Neural cell (in vitro differentiated cells): ENCODE measurements around the gene HS6ST3. TPM values are rescaled to one million over a fixed set of nuclear protein-coding genes. Genes with fewer than 3 reads are reported as not detected.
A peak's percentile ranks its signal among the peaks of the same experiment; 100 is the strongest.

Source experiments
- H2AFZ ChIP-seq: fragments of 200-600, 300-800 bp; sonication (generic), shearing (Covaris generic); 2 replicates; pipeline ENCODE4 v1.6.0; 2014; ENCODE audit warnings: low read depth, mild to moderate bottlenecking, antibody characterized with exemption, low read length, moderate library complexity
- H3F3A ChIP-seq: fragments of 200-600 bp; shearing (Covaris generic); 2 replicates; pipeline ENCODE4 v1.6.1; 2016; ENCODE audit warnings: mild to moderate bottlenecking, moderate library complexity, mixed read lengths, antibody characterized with exemption, low read length; ENCODE audit not compliant: insufficient read depth, poor library complexity, severe bottlenecking
- H3K27ac ChIP-seq: fragments of 200-600, 300-800 bp; sonication (generic), shearing (Covaris generic); 2 replicates; pipeline ENCODE4 v1.5.1; 2014; ENCODE audit warnings: mild to moderate bottlenecking, low read length, moderate library complexity
- H3K27me3 ChIP-seq: fragments of 300-800, 200-600 bp; sonication (generic), shearing (Covaris generic); 2 replicates; pipeline ENCODE4 v1.6.0; 2014; ENCODE audit warnings: mild to moderate bottlenecking, low read depth, low read length, moderate library complexity; ENCODE audit not compliant: insufficient read depth
- H3K36me3 ChIP-seq: fragments of 300-800, 200-600 bp; sonication (generic), shearing (Covaris generic); 2 replicates; pipeline ENCODE4 v1.5.1; 2014; ENCODE audit warnings: mild to moderate bottlenecking, antibody characterized with exemption, low read length, moderate library complexity; ENCODE audit not compliant: insufficient read depth
- H3K4me2 ChIP-seq: fragments of 300-800, 200-600 bp; sonication (generic), shearing (Covaris generic); 2 replicates; pipeline ENCODE4 v1.6.0; 2014; ENCODE audit warnings: mild to moderate bottlenecking, low read length
- H3K4me3 ChIP-seq: fragments of 300-800, 200-600 bp; sonication (generic), shearing (Covaris generic); 2 replicates; pipeline ENCODE4 v1.5.1; 2014; ENCODE audit warnings: mild to moderate bottlenecking, low read length, moderate library complexity
- H3K79me2 ChIP-seq: fragments of 200-600 bp; shearing (Covaris generic); replicated peaks from 2 replicates; pipeline ENCODE4 v1.6.0; 2014; ENCODE audit warnings: mild to moderate bottlenecking, low read length, moderate library complexity; ENCODE audit not compliant: insufficient read depth
- H3K9ac ChIP-seq: fragments of 300-800, 200-600 bp; sonication (generic), shearing (Covaris generic); 2 replicates; pipeline ENCODE4 v1.6.1; 2016; ENCODE audit warnings: mild to moderate bottlenecking, low read length, mixed read lengths
- H3K9me2 ChIP-seq: fragments of 200-600 bp; shearing (Covaris generic); 2 replicates; pipeline ENCODE4 v1.6.1; 2016; ENCODE audit warnings: mild to moderate bottlenecking, low read length, mixed read lengths; ENCODE audit not compliant: insufficient read depth
- H3K9me3 ChIP-seq: fragments of 200-600, 300-800 bp; sonication (generic), shearing (Covaris generic); 2 replicates; pipeline ENCODE4 v1.6.1; 2016; ENCODE audit warnings: mild to moderate bottlenecking, mixed run types, low read length, moderate library complexity, mixed read lengths
- H4K20me1 ChIP-seq: fragments of 200-600 bp; shearing (Covaris generic); 2 replicates; pipeline ENCODE4 v1.6.1; 2016; ENCODE audit warnings: mild to moderate bottlenecking, mixed run types; ENCODE audit not compliant: insufficient read depth
- CTCF ChIP-seq: fragments of 450-650 bp; IDR thresholded peaks from 2 replicates; pipeline ENCODE4 v1.5.1; 2014; ENCODE audit warnings: antibody characterized with exemption, mild to moderate bottlenecking, moderate library complexity; ENCODE audit not compliant: poor library complexity, severe bottlenecking
- EP300 ChIP-seq: fragments of 450-650 bp; conservative IDR thresholded peaks from 2 replicates; pipeline ENCODE4 v1.6.1; 2014; ENCODE audit warnings: antibody characterized with exemption, mild to moderate bottlenecking, moderate library complexity; ENCODE audit not compliant: poor library complexity, severe bottlenecking
- EZH2 ChIP-seq: fragments of 200-600, 300-800 bp; shearing (Covaris generic), sonication (generic); IDR thresholded peaks from 2 replicates; pipeline ENCODE4 v1.6.1; 2014; ENCODE audit warnings: antibody characterized with exemption, low read length, borderline replicate concordance, mild to moderate bottlenecking; ENCODE audit not compliant: insufficient read depth, poor library complexity, severe bottlenecking
- MXI1 ChIP-seq: fragments of 450-650 bp; conservative IDR thresholded peaks from 2 replicates; pipeline ENCODE4 v1.6.1; 2014; ENCODE audit warnings: antibody characterized with exemption, mild to moderate bottlenecking; ENCODE audit not compliant: poor library complexity, severe bottlenecking
- POLR2AphosphoS5 ChIP-seq: IDR thresholded peaks from 2 replicates; pipeline ENCODE4 v1.6.1; 2012
- RAD21 ChIP-seq: fragments of 450-650 bp; conservative IDR thresholded peaks from 2 replicates; pipeline ENCODE4 v1.6.1; 2014; ENCODE audit warnings: antibody characterized with exemption, mild to moderate bottlenecking, moderate library complexity
- SMC3 ChIP-seq: fragments of 450-650 bp; conservative IDR thresholded peaks from 2 replicates; pipeline ENCODE4 v1.6.1; 2014; ENCODE audit warnings: antibody characterized with exemption, mild to moderate bottlenecking, moderate library complexity; ENCODE audit not compliant: poor library complexity
- TAF1 ChIP-seq: IDR thresholded peaks from 2 replicates; pipeline ENCODE4 v1.6.1; 2012; ENCODE audit warnings: low read depth
- polyA plus RNA-seq: library from polyadenylated mRNA; depleted of rRNA; stranded (reverse); fragments of >200 nt; gene quantifications from 2 replicates; pipeline ENCODE4 v1.2.3, GENCODE V29; 2014
- TF ChIP-seq, protein P1 (sequence below): IDR thresholded peaks from 2 replicates; pipeline ENCODE4 v1.6.1; 2012; ENCODE audit warnings: borderline replicate concordance

HS6ST3 gene
- polyA plus RNA-seq, 1 donor from 2014 or later, result 10.9 TPM

DNA sequence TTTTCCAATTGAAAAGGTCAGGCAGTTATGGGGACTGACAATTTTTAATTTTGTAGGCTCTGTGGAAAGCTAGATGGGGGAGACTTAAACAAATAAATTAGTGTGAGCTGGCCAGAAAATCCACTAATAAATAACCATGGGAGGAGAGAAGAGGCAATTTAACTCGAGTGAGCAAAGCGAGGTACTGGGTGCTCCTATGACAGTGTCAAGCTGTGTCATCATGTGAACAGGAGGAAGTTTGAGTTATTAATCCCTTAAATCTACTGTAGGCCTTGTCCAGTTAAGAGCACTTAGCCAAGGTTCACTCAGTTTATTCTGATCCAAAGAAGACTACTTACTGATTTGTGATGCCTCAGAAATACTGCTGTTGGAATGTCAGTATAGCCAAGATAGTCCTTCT lies 781.6 kb downstream of the HS6ST3 start:
- no peaks in the 10 kb centered on the region for H3K79me2 ChIP-seq
- H2AFZ ChIP-seq, result no peak overlapping the region
- H3F3A ChIP-seq, result no peaks in the 10 kb centered on the region
- H3K9me3 ChIP-seq, result no peaks in the 10 kb centered on the region
- no peaks in the 10 kb centered on the region for H3K36me3 ChIP-seq
- H3K9ac ChIP-seq, result no peak overlapping the region
- no peak overlapping the region for H3K27ac ChIP-seq
- H3K27me3 ChIP-seq, result no peaks in the 10 kb centered on the region
- no peak overlapping the region for H3K4me2 ChIP-seq
- no peak for TF ChIP-seq POLR2AphosphoS5
- no peak for TF ChIP-seq EZH2
- TF ChIP-seq CTCF, result no peak
- no peak for TF ChIP-seq EP300
- no peak for TF ChIP-seq RAD21
- TF ChIP-seq SMC3, result no peak
- no peak for TF ChIP-seq MXI1
- TF ChIP-seq TAF1, result no peak
- TF ChIP-seq, protein P1, sequence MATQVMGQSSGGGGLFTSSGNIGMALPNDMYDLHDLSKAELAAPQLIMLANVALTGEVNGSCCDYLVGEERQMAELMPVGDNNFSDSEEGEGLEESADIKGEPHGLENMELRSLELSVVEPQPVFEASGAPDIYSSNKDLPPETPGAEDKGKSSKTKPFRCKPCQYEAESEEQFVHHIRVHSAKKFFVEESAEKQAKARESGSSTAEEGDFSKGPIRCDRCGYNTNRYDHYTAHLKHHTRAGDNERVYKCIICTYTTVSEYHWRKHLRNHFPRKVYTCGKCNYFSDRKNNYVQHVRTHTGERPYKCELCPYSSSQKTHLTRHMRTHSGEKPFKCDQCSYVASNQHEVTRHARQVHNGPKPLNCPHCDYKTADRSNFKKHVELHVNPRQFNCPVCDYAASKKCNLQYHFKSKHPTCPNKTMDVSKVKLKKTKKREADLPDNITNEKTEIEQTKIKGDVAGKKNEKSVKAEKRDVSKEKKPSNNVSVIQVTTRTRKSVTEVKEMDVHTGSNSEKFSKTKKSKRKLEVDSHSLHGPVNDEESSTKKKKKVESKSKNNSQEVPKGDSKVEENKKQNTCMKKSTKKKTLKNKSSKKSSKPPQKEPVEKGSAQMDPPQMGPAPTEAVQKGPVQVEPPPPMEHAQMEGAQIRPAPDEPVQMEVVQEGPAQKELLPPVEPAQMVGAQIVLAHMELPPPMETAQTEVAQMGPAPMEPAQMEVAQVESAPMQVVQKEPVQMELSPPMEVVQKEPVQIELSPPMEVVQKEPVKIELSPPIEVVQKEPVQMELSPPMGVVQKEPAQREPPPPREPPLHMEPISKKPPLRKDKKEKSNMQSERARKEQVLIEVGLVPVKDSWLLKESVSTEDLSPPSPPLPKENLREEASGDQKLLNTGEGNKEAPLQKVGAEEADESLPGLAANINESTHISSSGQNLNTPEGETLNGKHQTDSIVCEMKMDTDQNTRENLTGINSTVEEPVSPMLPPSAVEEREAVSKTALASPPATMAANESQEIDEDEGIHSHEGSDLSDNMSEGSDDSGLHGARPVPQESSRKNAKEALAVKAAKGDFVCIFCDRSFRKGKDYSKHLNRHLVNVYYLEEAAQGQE, result no peak
- no peaks in the 10 kb centered on the region for H3K9me2 ChIP-seq
- no peaks in the 10 kb centered on the region for H4K20me1 ChIP-seq
- H3K4me3 ChIP-seq, result no peak overlapping the region

DNA sequence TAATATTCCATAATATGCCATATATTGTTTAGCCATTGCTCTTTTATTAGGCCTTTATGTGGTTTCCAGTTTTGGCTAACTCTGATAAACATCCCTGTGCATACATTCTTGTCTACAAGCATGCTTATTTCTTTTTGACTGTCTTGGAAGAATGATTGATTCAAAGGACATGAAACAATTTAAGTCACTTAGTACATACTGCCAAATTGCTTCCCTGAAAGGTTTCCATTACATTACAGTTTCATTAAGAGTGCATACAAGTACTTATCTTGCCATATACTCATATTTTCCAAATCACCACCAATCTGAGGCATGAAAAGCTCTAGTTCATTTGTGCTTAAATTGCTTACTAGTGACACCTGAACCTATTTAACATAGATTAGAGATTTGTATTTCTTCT lies 790.5 kb downstream of the HS6ST3 start:
- no peaks in the 10 kb centered on the region for H3F3A ChIP-seq
- H3K9me2 ChIP-seq, result no peaks in the 10 kb centered on the region
- H3K36me3 ChIP-seq, result no peaks in the 10 kb centered on the region
- TF ChIP-seq TAF1 (no peak), EZH2 (no peak), POLR2AphosphoS5 (peak; percentile 75), EP300 (peak; percentile 88), RAD21 (no peak), SMC3 (no peak), MXI1 (no peak)
- TF ChIP-seq, protein P1, result peak; percentile 69
- no peak overlapping the region for H3K4me3 ChIP-seq
- H3K79me2 ChIP-seq, result no peaks in the 10 kb centered on the region
- peak overlapping the region; percentile 56 for H3K27ac ChIP-seq
- H3K9ac ChIP-seq, result no peak overlapping the region
- no peak overlapping the region for H2AFZ ChIP-seq
- H3K9me3 ChIP-seq, result no peaks in the 10 kb centered on the region
- no peaks in the 10 kb centered on the region for H3K27me3 ChIP-seq
- no peaks in the 10 kb centered on the region for H4K20me1 ChIP-seq
- no peak overlapping the region for H3K4me2 ChIP-seq

Other genes with a start within 250 kb of the HS6ST3 start
- gene UGGT2, start 36.7 kb upstream of the HS6ST3 start, polyA plus RNA-seq, result 31.1 and 35.3 TPM in 2 replicates